Ishikawa (cell line): Measurements from ENCODE around the gene COA7.

Experiments
- CEBPB ChIP-seq: IDR thresholded peaks from 2 replicates; pipeline ENCODE4 v1.6.1; 2012
- CREB1 ChIP-seq: IDR thresholded peaks from 2 replicates; pipeline ENCODE4 v1.6.1; 2012; ENCODE audit warnings: low read depth
- EGR1 ChIP-seq: IDR thresholded peaks from 2 replicates; pipeline ENCODE4 v1.6.1; 2012
- EP300 ChIP-seq: IDR thresholded peaks from 2 replicates; pipeline ENCODE4 v1.6.1; 2012; ENCODE audit warnings: borderline replicate concordance
- FOXM1 ChIP-seq: IDR thresholded peaks from 2 replicates; pipeline ENCODE4 v1.6.1; 2012; ENCODE audit warnings: low read depth, borderline replicate concordance
- NFIC ChIP-seq: IDR thresholded peaks from 2 replicates; pipeline ENCODE4 v1.6.1; 2012
- RAD21 ChIP-seq: IDR thresholded peaks from 2 replicates; pipeline ENCODE4 v1.6.1; 2012; ENCODE audit warnings: low read depth
- TAF1 ChIP-seq: IDR thresholded peaks from 2 replicates; pipeline ENCODE4 v1.6.1; 2012; ENCODE audit warnings: low read depth, mild to moderate bottlenecking
- TCF12 ChIP-seq: IDR thresholded peaks from 2 replicates; pipeline ENCODE4 v1.6.1; 2012; ENCODE audit warnings: low read depth
- TEAD4 ChIP-seq: IDR thresholded peaks from 2 replicates; pipeline ENCODE4 v1.6.1; 2012
- YY1 ChIP-seq: IDR thresholded peaks from 2 replicates; pipeline ENCODE4 v1.6.1; 2012; ENCODE audit warnings: low read depth
- ZBTB7A ChIP-seq: IDR thresholded peaks from 2 replicates; pipeline ENCODE4 v1.6.1; 2012; ENCODE audit warnings: low read depth
- TF ChIP-seq, protein P1 (sequence below): IDR thresholded peaks from 2 replicates; pipeline ENCODE4 v1.6.1; 2012
- TF ChIP-seq, protein P2 (sequence below): IDR thresholded peaks from 2 replicates; pipeline ENCODE4 v1.6.1; 2012
- TF ChIP-seq, protein P3 (sequence below): IDR thresholded peaks from 2 replicates; pipeline ENCODE4 v1.6.1; 2012; ENCODE audit warnings: low read depth, mild to moderate bottlenecking

Gene COA7

DNA sequence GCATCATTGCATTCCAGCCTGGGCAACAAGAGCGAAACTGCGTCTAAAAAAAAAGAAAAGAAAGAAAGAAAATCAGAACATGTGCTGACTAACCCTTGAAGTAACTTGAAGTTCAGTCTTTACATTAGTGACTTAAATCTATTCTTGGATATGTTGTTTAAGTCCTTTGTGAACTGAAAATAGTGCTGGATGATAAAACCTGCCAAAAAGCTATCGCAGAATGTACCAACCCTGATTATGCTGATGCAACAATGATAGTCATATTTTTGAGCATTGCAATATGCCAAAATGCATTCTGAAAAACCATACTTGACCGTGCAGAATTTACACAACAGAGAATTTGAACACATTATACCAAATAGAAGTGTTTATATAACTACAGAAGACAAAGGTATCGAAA, 34.4 kb downstream of the COA7 start:
- no peak for TF ChIP-seq CEBPB
- no peak for TF ChIP-seq EP300
- TF ChIP-seq EGR1 = no peak
- no peak for TF ChIP-seq NFIC

DNA sequence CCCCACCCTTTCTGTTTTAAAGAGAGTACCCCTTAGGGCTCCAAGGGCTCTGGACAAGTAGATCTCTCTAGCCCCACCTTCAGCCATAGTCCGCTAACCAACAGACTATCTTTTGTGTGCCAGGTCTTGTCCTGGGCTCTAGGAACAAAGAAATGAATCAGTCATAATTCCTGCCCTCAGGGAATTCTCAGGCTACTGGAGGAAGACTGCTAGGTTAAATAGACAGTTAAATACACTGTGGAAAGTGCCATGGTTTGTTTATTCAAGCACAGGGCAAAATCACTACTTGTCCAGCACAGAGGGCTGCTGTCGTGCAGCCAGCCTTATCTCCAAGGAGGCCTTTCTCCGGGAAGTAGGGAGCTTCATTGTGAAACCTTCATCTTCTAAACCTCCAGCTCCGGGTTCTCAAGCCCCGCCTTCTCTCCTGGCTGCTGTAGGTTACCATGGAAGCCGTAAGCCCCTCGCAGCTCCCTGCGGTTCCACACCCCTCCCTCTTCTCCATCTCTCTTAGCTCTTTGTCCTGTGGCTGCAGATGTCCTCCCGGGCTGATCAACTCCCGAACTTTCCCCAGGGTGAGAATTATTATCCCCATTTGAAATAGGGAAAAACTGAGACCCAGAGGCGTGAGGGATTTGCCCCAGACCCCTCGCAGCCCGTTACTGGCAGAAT, 35.4 kb downstream of the COA7 start:
- TF ChIP-seq NFIC (no peak), TAF1 (no peak), RAD21 (no peak), EGR1 (no peak), EP300 (no peak), YY1 (no peak), CEBPB (no peak), ZBTB7A (no peak), TCF12 (no peak), FOXM1 (no peak)
- TF ChIP-seq, protein P1, sequence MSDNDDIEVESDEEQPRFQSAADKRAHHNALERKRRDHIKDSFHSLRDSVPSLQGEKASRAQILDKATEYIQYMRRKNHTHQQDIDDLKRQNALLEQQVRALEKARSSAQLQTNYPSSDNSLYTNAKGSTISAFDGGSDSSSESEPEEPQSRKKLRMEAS = no peak
- TF ChIP-seq, protein P2, sequence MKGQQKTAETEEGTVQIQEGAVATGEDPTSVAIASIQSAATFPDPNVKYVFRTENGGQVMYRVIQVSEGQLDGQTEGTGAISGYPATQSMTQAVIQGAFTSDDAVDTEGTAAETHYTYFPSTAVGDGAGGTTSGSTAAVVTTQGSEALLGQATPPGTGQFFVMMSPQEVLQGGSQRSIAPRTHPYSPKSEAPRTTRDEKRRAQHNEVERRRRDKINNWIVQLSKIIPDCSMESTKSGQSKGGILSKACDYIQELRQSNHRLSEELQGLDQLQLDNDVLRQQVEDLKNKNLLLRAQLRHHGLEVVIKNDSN = no peak

DNA sequence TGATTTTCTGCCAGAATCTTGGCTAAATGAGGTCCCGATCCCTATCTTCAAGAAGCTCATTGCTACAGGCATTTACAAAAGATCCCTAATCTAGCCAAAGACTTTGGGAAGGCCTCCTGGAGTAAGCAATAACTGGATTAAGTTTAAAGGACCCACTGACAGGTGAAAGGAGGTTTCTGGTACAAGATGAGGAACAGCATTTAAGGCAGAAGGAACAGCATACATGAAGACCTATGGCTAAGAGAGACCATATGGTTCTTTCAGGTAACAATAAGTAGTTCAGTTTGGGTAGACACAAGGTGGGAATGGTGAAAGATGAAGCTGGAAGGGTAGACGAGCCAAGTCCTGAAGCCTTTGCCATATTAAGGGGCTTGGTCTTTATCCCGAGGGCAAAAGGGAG, 37.3 kb downstream of the COA7 start:
- TF ChIP-seq TCF12 (no peak), NFIC (no peak), EP300 (no peak), CEBPB (no peak), RAD21 (no peak), ZBTB7A (no peak), YY1 (no peak), EGR1 (no peak), FOXM1 (no peak), CREB1 (no peak), TAF1 (no peak), TEAD4 (no peak)
- TF ChIP-seq, protein P2 = no peak
- TF ChIP-seq, protein P1 = no peak
- TF ChIP-seq, protein P3, sequence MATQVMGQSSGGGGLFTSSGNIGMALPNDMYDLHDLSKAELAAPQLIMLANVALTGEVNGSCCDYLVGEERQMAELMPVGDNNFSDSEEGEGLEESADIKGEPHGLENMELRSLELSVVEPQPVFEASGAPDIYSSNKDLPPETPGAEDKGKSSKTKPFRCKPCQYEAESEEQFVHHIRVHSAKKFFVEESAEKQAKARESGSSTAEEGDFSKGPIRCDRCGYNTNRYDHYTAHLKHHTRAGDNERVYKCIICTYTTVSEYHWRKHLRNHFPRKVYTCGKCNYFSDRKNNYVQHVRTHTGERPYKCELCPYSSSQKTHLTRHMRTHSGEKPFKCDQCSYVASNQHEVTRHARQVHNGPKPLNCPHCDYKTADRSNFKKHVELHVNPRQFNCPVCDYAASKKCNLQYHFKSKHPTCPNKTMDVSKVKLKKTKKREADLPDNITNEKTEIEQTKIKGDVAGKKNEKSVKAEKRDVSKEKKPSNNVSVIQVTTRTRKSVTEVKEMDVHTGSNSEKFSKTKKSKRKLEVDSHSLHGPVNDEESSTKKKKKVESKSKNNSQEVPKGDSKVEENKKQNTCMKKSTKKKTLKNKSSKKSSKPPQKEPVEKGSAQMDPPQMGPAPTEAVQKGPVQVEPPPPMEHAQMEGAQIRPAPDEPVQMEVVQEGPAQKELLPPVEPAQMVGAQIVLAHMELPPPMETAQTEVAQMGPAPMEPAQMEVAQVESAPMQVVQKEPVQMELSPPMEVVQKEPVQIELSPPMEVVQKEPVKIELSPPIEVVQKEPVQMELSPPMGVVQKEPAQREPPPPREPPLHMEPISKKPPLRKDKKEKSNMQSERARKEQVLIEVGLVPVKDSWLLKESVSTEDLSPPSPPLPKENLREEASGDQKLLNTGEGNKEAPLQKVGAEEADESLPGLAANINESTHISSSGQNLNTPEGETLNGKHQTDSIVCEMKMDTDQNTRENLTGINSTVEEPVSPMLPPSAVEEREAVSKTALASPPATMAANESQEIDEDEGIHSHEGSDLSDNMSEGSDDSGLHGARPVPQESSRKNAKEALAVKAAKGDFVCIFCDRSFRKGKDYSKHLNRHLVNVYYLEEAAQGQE = no peak

DNA sequence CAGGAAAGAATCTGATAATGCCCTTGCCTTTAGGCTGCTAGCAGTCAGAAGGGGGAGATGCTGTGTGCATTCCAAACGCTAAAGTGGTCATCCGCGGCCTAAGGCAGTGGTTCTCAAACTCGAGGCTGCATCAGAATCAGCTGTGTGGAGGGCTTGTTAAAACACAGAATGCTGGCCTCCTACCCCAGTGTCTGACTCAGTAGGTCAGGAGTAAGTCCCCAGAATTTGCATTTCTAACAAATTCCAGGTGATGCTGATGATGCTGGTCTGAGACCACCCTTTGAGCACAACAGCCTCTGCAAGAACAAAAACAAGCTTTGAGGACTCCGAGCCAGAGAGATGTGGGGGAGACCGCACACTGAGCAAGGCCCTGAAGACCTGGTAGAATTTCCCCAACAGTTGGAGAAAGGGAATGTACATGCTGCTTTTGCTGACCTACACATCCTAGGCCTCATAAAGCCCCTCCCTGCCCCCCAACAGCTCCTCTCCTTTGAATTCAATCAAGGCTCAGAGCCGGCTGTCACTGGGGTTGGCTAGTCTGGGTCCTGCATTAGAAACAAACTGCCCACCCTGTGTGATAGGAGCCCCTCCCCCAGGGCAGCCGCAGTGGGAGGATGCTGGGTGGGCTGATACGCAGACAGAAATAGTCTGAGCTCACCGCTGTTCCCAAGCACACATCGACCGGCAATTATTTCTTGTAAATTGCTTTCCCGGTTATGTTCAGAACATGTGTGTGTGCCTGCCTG, 38.1 kb downstream of the COA7 start:
- TF ChIP-seq, protein P3 = no peak
- TF ChIP-seq CEBPB (no peak), NFIC (no peak), TCF12 (no peak), YY1 (no peak), TEAD4 (no peak), CREB1 (no peak), EP300 (no peak), FOXM1 (no peak), ZBTB7A (no peak), EGR1 (no peak), RAD21 (no peak), TAF1 (no peak)
- TF ChIP-seq, protein P1 = no peak
- TF ChIP-seq, protein P2 = no peak

DNA sequence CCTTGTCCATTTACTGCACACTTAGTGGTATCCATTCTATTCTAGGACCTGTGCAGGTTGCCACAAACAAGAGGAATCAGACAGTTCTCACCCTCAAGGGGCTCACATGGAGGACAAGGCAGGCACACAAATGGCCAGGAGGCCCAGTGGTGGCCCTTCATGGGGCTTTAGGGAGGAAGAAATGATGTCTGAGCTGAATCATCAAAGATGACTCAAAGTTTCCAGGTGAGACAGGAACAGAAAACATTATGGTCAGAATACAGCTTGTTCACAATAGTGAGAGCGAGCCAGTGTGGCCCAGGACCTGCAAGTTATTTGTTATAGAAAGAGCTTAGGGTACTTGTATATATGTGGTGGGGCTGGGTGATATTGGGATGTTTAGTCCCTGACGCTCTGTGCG, 38.8 kb downstream of the COA7 start:
- TF ChIP-seq CEBPB = no peak
- TF ChIP-seq TEAD4 = no peak
